Panc1 (cell line): ENCODE measurements around the gene ITPKC. TPM values are rescaled to one million over a fixed set of nuclear protein-coding genes. Genes with fewer than 3 reads are reported as not detected.

Experiments
- ATAC-seq: fragments of 200-7000 bp; cut with Tn5 transposase; 2 replicates; pipeline ENCODE4 v1.9.1; 2020; ENCODE audit warnings: mild to moderate bottlenecking, moderate library complexity
- BruUV-seq: library from RNA; stranded (reverse); fragments of 400-500 nt; replicated peaks from 2 replicates; lab custom pipeline; 2021; lab: Mats Ljungman, UMichigan
- CTCF ChIA-PET: fragments of 300-600 bp; sonication (Branson Sonifier 250); formaldehyde crosslinking; loops from one replicate; lab custom pipeline; 2022; ENCODE audit warnings: antibody characterized with exemption; lab: Charles Lee
- POLR2A ChIA-PET: fragments of 300-600 bp; sonication (Branson Sonifier 250); formaldehyde crosslinking; loops from one replicate; lab custom pipeline; 2022; ENCODE audit warnings: antibody characterized with exemption; lab: Charles Lee
- DNase-seq: peaks from one replicate; pipeline ENCODE4 v3.0.0-alpha.2; 2010; ENCODE audit warnings: low read depth, low spot score
- H3K27ac ChIP-seq: 2 replicates; pipeline ENCODE4 v1.5.1; 2011; ENCODE audit warnings: mild to moderate bottlenecking, low read length, inconsistent platforms
- H3K27me3 ChIP-seq: fragments of 200-500 bp; sonication (Bioruptor generic); 2 replicates; pipeline ENCODE4 v1.6.0; 2014; ENCODE audit warnings: low read length, inconsistent platforms; ENCODE audit not compliant: control insufficient read depth, insufficient read depth
- H3K36me3 ChIP-seq: fragments of 200-500 bp; sonication (Bioruptor generic); 2 replicates; pipeline ENCODE4 v1.5.1; 2014; ENCODE audit warnings: inconsistent platforms, mild to moderate bottlenecking, low read length, moderate library complexity; ENCODE audit not compliant: control insufficient read depth, insufficient read depth
- H3K4me1 ChIP-seq: 2 replicates; pipeline ENCODE4 v1.5.1; 2011; ENCODE audit warnings: inconsistent platforms, mild to moderate bottlenecking, low read length, moderate library complexity; ENCODE audit not compliant: control insufficient read depth, insufficient read depth
- H3K4me3 ChIP-seq, 2 experiments: 2 replicates each; pipeline ENCODE4 v1.5.1; 2011 to 2012; ENCODE audit warnings: low read depth in 2 of 2, low read length in 2 of 2, mild to moderate bottlenecking in 2 of 2, inconsistent platforms in 1 of 2, moderate library complexity in 1 of 2
- H3K9me3 ChIP-seq: fragments of 200-500 bp; sonication (Bioruptor generic); 2 replicates; pipeline ENCODE4 v1.5.1; 2014; ENCODE audit warnings: low read depth, mild to moderate bottlenecking, inconsistent platforms, low read length, moderate library complexity; ENCODE audit not compliant: control insufficient read depth, insufficient read depth
- POLR2AphosphoS5 ChIP-seq: IDR thresholded peaks from 2 replicates; pipeline ENCODE4 v1.6.1; 2012; ENCODE audit warnings: mild to moderate bottlenecking, low read depth, low read length, moderate library complexity
- SIN3A ChIP-seq: IDR thresholded peaks from 2 replicates; pipeline ENCODE4 v1.6.1; 2012; ENCODE audit warnings: low read depth, mild to moderate bottlenecking, low read length, moderate library complexity, borderline replicate concordance; ENCODE audit not compliant: insufficient read depth
- TCF7L2 ChIP-seq: IDR thresholded peaks from 2 replicates; pipeline ENCODE4 v1.6.1; 2011; ENCODE audit warnings: mild to moderate bottlenecking, low read depth, low read length, inconsistent platforms
- in situ Hi-C: cut with HindIII; loops from 2 replicates; pipeline ENCODE4 v1.10.0; 2016; ENCODE audit warnings: low sequenced_read_pairs, low pct_unique_long_range_greater_than_20kb
- intact Hi-C: fragments of 100-400 bp; cut with micrococcal nuclease; formaldehyde crosslinking; loops from one replicate; pipeline ENCODE4 v1.10.0; 2022; ENCODE audit not compliant: unreplicated experiment
- total RNA-seq: library from RNA; stranded (reverse); gene quantifications from one replicate; pipeline ENCODE4 v1.2.1, GENCODE V29; 2021; ENCODE audit not compliant: unreplicated experiment
- TF ChIP-seq, protein P1 (sequence below): fragments of 450-650 bp; IDR thresholded peaks from 2 replicates; pipeline ENCODE4 v1.5.1; 2017; ENCODE audit warnings: mild to moderate bottlenecking
- TF ChIP-seq, protein P2 (sequence below), 2 experiments: IDR thresholded peaks; 2 replicates each; pipeline ENCODE4 v1.6.1; 2011 to 2012; ENCODE audit warnings: low read depth in 2 of 2, control low read depth in 1 of 2, low read length in 1 of 2, mild to moderate bottlenecking in 1 of 2, moderate library complexity in 1 of 2; ENCODE audit not compliant: insufficient read depth in 1 of 2

The ITPKC gene
- total RNA-seq, 1 experiment from 2014 or later, result 7.2 TPM

DNA sequence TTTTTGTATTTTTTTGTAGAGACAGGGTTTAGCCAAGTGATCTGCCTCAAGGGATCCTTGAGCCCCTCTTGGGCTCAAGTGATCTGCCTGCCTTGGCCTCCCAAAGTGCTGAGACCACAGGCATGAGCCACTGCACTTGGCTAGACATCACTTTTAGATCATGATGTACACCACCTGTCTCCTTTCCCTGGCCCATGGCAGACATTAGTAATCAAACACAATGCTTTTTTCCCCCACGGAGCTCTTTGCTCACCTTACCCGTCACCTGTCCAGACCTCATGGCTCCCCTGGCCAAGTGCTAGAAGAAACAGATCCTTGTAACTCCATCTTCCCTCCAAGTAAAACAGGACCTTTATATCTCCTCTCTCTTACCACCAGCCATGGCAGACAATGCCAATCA lies 44.9 kb upstream of the ITPKC start:
- Histone ChIP-seq H3K36me3 (peaks cover 2% of the 10 kb centered on the region; the same call in 1 of the 2 replicates), H3K4me3 (no peak overlapping the region), H3K4me1 (no peaks in the 10 kb centered on the region), H3K27ac (no peak overlapping the region), H3K27me3 (no peaks in the 10 kb centered on the region), H3K9me3 (no peaks in the 10 kb centered on the region)
- intact Hi-C loops, result no loop called here
- ATAC-seq (no peak), DNase-seq (no peak)
- in situ Hi-C loops, result no loop called here
- no TSS peak for BruUV-seq
- TF ChIP-seq, protein P1, sequence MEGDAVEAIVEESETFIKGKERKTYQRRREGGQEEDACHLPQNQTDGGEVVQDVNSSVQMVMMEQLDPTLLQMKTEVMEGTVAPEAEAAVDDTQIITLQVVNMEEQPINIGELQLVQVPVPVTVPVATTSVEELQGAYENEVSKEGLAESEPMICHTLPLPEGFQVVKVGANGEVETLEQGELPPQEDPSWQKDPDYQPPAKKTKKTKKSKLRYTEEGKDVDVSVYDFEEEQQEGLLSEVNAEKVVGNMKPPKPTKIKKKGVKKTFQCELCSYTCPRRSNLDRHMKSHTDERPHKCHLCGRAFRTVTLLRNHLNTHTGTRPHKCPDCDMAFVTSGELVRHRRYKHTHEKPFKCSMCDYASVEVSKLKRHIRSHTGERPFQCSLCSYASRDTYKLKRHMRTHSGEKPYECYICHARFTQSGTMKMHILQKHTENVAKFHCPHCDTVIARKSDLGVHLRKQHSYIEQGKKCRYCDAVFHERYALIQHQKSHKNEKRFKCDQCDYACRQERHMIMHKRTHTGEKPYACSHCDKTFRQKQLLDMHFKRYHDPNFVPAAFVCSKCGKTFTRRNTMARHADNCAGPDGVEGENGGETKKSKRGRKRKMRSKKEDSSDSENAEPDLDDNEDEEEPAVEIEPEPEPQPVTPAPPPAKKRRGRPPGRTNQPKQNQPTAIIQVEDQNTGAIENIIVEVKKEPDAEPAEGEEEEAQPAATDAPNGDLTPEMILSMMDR, result no peak
- TF ChIP-seq POLR2AphosphoS5 (no peak), SIN3A (no peak), TCF7L2 (no peak)
- TF ChIP-seq, protein P2, sequence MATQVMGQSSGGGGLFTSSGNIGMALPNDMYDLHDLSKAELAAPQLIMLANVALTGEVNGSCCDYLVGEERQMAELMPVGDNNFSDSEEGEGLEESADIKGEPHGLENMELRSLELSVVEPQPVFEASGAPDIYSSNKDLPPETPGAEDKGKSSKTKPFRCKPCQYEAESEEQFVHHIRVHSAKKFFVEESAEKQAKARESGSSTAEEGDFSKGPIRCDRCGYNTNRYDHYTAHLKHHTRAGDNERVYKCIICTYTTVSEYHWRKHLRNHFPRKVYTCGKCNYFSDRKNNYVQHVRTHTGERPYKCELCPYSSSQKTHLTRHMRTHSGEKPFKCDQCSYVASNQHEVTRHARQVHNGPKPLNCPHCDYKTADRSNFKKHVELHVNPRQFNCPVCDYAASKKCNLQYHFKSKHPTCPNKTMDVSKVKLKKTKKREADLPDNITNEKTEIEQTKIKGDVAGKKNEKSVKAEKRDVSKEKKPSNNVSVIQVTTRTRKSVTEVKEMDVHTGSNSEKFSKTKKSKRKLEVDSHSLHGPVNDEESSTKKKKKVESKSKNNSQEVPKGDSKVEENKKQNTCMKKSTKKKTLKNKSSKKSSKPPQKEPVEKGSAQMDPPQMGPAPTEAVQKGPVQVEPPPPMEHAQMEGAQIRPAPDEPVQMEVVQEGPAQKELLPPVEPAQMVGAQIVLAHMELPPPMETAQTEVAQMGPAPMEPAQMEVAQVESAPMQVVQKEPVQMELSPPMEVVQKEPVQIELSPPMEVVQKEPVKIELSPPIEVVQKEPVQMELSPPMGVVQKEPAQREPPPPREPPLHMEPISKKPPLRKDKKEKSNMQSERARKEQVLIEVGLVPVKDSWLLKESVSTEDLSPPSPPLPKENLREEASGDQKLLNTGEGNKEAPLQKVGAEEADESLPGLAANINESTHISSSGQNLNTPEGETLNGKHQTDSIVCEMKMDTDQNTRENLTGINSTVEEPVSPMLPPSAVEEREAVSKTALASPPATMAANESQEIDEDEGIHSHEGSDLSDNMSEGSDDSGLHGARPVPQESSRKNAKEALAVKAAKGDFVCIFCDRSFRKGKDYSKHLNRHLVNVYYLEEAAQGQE (IDR thresholded peaks at IDR 0.05; ENCODE audit: insufficient read depth in 1 of 2, low read depth in 2 of 2, low read length in 1 of 2), result no peak
- POLR2A ChIA-PET, result no interaction called here
- CTCF ChIA-PET, result interaction anchor here (0.6 kb wide), 1 partner anchor 438 kb away, joined by 3 read pairs; no protein-coding TSS in a partner anchor

DNA sequence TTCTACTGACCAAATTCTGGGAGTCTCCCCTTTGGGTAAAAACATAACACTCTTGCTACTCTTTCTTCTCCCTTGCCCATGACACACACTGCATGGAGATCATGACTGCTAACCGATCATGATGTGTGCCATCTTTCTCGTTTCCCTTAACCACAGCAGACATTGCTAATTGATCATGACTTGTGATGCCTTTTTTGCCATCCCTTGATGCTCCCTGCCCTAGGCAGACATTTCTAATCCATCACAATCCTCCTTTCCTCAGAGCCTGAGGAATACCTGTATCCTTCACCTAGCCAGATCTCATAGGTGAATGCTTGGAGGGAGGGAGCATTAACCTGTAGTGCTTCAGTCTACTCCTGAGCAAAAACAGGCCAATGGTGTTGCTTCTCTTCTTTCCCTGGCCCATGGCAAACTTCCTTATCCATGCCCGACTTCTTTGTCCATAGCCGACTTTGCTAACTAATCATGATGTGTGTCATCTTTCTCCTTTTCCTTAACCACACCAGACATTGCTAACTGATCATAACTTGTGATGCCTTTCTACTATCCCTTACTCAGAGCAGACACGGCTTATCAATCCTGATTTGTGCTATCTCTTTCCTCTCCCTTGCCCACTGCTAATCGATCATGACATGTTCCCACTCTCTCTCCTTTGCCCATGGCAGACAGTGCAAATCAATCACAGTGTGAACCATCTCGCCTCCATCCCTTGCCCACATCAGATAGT lies 44.2 kb upstream of the ITPKC start:
- BruUV-seq, result TSS peak; percentile 50
- Histone ChIP-seq H3K4me3 (no peak overlapping the region), H3K4me1 (no peaks in the 10 kb centered on the region), H3K27me3 (no peaks in the 10 kb centered on the region), H3K36me3 (peaks cover 2% of the 10 kb centered on the region; the same call in 1 of the 2 replicates), H3K27ac (no peak overlapping the region), H3K9me3 (no peaks in the 10 kb centered on the region)
- TF ChIP-seq, protein P2 (IDR thresholded peaks at IDR 0.05; ENCODE audit: insufficient read depth in 1 of 2, low read depth in 2 of 2, low read length in 1 of 2), result no peak
- TF ChIP-seq TCF7L2, result no peak
- TF ChIP-seq, protein P1, result no peak
- TF ChIP-seq POLR2AphosphoS5, result no peak
- ChIA-PET CTCF (interaction anchor here (0.6 kb wide), 1 partner anchor 12 kb away, joined by 10 read pairs; no protein-coding TSS in a partner anchor), POLR2A (no interaction called here)
- in situ Hi-C loops (no loop called here), intact Hi-C loops (no loop called here)
- ATAC-seq (no peak), DNase-seq (no peak)
